ENCODE data around the gene GRIN3A.

- no peak for TF ChIP-seq YY1 (IDR thresholded peaks at IDR 0.05; ENCODE audit: insufficient read depth, insufficient read length)
- TF ChIP-seq ZNF274 (IDR thresholded peaks at IDR 0.05; ENCODE audit: low read depth, low read length) = no peak
Observed at GRCh38 chr9:101736717-101737116, 1.7 kb downstream of the GRIN3A start.

Data from NT2/D1 (cell line).